Measurements from ENCODE around the gene NCBP3.

Gene NCBP3, protein sequence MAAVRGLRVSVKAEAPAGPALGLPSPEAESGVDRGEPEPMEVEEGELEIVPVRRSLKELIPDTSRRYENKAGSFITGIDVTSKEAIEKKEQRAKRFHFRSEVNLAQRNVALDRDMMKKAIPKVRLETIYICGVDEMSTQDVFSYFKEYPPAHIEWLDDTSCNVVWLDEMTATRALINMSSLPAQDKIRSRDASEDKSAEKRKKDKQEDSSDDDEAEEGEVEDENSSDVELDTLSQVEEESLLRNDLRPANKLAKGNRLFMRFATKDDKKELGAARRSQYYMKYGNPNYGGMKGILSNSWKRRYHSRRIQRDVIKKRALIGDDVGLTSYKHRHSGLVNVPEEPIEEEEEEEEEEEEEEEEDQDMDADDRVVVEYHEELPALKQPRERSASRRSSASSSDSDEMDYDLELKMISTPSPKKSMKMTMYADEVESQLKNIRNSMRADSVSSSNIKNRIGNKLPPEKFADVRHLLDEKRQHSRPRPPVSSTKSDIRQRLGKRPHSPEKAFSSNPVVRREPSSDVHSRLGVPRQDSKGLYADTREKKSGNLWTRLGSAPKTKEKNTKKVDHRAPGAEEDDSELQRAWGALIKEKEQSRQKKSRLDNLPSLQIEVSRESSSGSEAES

GRCh38 chr17:3845621-3846436 is at the start of gene NCBP3:
Gene NCBP3, minus strand, starts transcription at chr17:3846246. Its CDS starts 23 bp downstream, at chr17:3846223.
- DNase-seq, result peak; percentile 90

GRCh38 chr17:3895354-3895753 is 49.3 kb upstream of the NCBP3 start:
- no peak for DNase-seq

DNA sequence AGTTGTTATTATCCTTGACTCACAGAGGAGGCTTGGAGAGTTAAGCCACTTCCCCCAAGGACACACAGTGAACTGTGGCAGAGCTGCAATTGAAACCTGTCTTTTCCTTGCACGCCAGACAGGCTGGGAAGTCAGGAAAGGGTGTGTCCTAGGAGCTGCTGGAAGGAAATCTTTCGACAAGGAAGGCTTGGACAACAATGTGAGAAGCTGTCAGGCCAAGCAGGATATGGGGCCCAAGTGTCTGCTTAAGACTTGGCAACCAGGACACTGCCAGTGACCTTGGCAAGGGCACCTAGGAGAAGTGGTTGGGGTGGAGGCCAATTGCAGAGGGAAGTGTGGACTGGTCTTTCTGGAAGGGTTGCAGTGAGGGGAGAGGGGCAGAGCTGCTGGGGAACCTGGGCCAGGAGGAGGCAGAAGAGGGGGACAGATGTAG is 48.9 kb upstream of the NCBP3 start:
- DNase-seq, result no peak

GRCh38 chr17:3894188-3894587 is 48.1 kb upstream of the NCBP3 start:
- no peak for DNase-seq

- no peak for DNase-seq
Measured at GRCh38 chr17:3893720-3894116, 47.7 kb upstream of the NCBP3 start.

- DNase-seq, result peak; percentile 88
Measured at GRCh38 chr17:3893003-3893719, 47.1 kb upstream of the NCBP3 start, which contains the start of gene CAMKK1. Gene CAMKK1, minus strand, starts transcription at chr17:3893053. Its CDS starts 7,366 bp downstream, at chr17:3885687.

DNA sequence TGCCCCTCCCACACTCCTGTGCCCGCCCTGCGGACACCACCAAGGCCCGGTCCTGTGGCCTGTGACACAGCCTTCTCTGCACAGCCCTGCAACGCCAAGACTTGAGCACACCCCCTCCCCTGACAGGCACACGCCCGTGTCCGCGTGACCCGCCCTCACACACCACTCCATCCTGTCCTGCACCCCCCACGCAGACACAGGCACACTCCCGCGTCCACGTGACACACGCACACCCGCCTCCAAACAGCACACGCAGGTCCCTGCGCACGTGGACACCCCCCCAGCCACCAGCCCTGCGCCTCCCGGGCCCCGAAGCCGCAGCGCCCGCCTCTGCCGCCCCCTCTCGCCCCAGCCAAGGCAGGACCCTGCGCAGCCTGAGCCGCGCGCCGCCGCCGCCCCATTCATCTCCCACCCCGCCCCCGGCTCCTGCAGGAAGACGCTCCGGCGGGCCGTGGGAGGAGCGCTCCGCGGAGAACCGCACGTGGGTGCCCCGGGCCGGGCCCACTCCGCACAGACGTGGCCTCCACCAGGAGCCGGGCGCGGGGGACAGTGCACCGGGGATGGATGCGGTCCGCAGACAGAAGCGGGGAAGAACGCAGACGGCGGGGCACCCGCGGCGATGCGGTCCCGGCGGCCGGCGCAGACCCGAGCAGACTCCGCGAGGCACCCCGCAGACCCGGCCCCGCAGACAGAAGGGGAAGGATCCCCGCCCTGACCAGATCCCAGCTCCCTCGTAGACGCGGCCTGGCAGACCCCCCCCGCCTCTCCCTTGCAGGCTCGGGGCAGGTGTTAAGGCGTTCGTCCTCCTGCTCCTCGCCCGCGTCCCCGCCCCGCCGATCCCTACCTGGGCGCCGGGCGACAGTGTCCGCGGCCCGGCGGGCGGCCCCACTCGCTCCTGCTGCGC is 46.3 kb upstream of the NCBP3 start:
- DNase-seq, result peak; percentile 61

GRCh38 chr17:3891626-3892094 is 45.6 kb upstream of the NCBP3 start:
- no peak for DNase-seq

DNA sequence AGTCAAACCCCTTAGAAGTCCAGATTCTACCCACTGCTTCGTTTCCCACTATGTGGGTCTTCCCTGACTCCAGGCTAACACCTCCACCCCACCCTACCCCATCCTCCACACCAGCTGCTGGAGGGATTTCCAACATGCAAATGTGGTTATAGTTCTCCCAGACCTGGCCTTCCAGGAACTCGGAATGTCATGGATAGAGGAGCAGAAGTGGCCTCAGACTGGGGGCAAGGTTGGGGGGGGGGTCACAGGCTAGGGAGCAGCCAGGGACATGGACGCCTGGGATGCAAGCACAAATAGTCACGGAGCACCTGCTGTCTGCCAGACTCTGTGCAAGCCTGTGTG is 44.8 kb upstream of the NCBP3 start:
- DNase-seq, result no peak

DNA sequence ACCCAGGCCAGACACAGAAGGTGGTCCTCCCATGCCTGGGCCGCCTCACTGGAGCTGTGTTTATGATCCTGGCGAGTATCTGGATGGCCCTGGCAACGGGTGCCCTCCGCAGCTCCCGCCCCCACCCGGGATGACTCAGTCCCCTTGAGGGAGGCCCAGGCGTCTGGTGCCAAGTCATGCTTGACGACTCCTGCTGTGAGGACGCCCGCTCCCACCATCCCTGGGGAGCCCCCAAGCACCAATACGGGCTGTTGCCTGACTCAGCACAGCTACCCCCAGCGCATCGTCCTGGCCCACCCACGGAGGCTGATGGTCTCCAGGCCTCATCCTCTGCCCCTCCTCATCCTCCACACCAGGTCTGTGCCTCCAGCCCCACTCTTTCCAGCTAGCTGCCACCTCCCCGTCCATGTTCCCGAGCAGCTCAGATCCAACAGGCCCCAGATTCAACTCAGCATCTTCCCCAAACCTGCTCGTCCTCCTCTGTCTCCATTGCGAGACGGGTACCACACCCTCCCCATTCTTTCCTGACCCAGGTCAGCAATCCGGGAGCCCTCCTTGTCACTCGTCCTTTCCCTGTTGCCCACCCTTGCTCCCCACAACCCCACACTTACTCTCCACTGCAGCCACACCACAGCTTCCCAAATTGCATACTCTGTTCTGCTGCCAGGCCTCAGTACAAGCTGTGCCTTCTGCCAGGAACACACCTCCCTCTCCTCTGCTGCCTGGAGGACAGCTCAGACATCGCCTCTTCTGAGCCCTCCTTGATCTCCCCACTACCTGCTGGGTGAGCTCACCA is 44.2 kb upstream of the NCBP3 start:
- peak; percentile 26 for DNase-seq

GRCh38 chr17:3889325-3890012 is 43.4 kb upstream of the NCBP3 start:
- no peak for DNase-seq

DNA sequence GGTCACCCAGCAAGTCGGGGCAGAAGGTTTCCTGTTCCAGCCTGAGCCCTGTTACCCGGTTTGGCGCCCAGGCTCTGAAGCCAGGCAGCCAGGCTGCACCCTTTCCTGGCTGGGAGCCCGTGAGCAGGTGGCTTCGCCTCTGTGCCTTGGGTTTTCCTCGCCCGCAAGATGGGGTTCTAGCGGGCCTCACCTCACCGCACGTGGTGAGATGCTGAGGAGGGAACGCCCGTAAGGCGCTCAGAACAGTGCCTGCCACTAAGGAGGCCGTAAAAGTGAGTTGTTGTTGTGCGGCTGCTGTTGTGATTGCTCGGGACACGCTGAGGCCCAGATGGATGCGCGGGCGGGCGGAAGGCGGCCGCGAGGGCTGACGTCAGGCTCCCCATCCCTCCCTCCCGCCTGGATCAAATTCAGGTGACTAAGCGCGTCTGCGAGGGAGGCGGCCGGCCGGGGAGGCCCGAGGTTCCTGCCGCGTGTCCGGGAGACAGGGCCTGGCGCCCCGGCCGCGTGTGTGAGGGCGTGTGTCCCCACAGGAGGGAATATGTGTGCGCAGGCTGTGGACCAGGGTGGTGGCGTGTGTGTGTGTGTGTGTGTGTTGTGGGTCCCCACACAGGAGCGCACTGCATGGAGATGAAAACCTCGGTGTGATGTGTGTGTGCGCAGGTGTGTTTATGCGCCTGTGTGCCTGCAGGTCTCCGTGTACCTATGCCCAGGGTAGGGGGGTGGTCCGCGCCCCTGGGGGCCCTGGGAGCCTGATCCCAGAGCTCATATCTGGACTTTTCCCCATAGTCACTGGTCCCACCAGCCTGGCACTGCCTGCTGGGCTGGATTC is 42.5 kb upstream of the NCBP3 start:
- DNase-seq, result no peak

- DNase-seq, result no peak
Measured at GRCh38 chr17:3887804-3888203, 41.8 kb upstream of the NCBP3 start.

- no peak for DNase-seq
Measured at GRCh38 chr17:3887394-3887793, 41.3 kb upstream of the NCBP3 start.

- no peak for DNase-seq
Measured at GRCh38 chr17:3886776-3887175, 40.7 kb upstream of the NCBP3 start.

DNA sequence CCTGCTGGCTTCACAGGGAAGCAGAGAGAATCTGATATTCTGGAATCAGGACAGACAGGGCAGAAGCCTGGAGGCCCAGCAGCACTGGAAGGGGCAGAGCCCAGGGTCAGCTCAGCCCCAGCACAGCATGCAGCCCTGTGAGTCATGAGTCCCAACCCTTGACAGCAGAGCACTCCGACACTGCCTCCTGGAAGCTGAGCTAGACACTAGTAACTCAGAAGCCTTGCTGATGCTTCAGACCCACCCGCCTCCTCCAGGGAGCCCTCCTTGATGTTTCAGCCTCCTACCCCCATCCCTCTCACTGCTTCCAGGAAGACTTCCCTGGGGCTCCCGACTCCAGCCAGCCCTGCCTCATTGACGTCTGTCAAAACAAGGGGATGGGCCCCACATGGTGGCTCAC is 39.9 kb upstream of the NCBP3 start:
- DNase-seq, result no peak

DNA sequence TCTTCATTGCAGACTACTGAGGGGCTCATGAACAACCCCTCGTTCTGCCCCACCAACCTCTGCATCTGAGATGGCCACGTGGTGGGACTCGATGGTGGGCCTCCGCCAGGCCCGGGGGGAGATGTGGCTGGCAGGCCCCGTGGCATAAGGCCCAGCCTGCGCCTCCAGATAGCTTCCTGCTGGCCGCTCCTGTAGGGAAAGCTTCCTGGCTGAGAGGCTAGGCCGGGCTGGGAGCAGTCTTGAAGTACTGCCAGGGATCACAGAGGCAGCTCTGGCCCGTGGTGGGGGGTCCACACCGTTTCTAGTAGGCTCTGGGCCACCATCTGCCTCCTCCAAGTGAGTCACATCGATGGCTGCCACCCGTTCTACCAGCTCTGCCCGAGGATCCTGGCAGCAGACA is 39.2 kb upstream of the NCBP3 start:
- DNase-seq, result no peak

GRCh38 chr17:3884188-3884587 is 38.1 kb upstream of the NCBP3 start:
- no peak for DNase-seq

GRCh38 chr17:3882276-3882675 is 36.2 kb upstream of the NCBP3 start:
- DNase-seq, result no peak
